EL (cell line): ENCODE results near the gene NRDE2.
A peak's percentile ranks its signal among the peaks of the same experiment; 100 is the strongest.

Experiments used
- DNase-seq: peaks from one replicate; pipeline ENCODE4 v3.0.0-alpha.2; 2016

Gene NRDE2

GRCh38 chr14:90297876-90298629 is 33.7 kb downstream of the NRDE2 start:
- DNase-seq, result no peak

DNA sequence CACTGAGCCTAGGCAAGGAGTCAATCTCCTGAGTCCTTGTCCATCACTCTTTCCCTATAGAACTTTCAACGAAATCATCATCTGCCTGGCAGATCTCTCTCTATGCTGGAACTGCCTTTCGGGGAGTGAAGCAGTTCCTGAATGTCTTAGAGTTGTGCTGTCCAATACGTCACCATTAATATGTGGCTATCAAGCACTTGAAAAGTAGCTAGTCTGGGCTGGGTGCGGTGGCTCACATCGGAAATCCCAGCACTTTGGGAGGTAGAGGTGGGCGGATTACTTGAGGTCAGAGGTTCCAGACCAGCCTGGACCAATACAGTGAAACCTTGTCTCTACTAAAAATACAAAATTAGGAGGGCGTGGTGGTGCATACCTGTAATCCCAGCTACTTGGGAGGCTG is 35.1 kb downstream of the NRDE2 start:
- DNase-seq, result no peak

DNA sequence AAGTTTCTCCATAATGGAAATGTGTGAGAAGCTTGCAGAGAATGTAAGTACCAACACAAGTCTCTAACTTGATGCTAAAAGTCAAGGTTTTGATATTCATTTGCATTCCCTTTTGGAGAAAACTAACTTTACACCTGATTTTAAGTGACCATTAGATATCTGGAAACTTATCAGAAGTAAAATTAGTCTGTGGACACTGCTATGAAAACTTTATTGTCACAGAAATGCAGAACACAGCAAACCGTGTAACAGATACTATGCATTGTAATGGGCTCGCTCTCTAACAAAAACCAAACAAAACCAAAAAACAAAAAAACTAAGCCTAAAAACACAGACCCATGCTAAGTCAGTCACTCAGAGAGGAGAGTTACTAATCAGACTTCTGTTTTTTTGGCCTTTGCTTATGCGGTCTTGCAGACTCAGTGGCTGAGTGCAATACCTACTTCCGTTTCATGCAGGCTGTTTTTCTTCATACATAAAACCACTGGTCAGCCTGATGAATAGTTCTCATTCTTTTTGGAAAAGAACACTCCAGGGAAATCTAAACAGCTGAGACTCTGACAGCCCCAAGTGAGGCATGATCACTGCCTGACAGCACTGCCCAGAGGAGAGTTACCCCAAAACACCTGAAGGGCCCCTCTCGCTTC is 35.7 kb downstream of the NRDE2 start:
- no peak for DNase-seq

GRCh38 chr14:90294872-90295271 is 36.9 kb downstream of the NRDE2 start:
- no peak for DNase-seq

DNA sequence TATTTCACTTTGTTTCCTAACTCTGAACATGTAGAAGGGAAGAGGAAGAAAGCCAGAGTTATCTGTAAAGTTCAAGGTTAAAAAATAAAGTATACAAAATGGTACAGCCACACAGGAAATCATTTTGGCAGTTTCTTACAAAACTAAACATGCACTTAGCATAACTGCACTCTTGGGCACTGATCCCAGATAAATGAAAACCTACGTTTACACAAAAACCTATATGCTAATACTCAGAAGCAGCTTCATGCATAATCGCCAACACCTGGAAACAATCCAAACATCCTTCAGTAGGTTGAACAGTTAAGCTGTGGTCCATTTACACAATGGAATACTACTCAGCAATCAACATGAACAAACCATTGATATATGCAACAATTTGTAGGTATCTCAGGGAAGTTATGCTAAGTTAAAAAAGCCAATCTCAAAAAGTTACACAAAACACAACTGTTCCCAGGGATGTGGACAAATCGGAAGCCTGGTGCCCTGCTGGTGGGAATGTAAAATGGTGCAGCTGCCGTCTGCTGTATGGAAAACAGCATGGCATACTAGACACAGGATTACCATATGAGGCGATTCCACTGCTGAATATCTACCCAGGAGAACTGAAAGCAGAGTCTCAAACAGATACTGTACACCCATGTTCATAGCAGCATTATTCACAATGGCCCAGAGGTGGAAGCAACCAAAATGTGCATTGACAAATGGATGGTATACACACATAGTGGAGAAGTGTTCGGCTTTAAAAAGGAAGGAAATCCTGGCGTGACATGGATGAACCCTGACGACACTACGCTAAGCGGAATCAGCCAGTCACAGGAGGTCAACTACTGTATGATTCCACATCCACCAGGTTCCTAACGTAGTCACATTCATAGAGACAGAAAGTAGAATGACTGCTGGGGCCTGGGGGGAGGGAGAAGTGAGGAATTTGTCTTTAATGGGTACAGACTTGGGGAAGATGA is 37.7 kb downstream of the NRDE2 start:
- no peak for DNase-seq

- DNase-seq, result peak; percentile 65
Measured at GRCh38 chr14:90291699-90292098, 40.0 kb downstream of the NRDE2 start.

DNA sequence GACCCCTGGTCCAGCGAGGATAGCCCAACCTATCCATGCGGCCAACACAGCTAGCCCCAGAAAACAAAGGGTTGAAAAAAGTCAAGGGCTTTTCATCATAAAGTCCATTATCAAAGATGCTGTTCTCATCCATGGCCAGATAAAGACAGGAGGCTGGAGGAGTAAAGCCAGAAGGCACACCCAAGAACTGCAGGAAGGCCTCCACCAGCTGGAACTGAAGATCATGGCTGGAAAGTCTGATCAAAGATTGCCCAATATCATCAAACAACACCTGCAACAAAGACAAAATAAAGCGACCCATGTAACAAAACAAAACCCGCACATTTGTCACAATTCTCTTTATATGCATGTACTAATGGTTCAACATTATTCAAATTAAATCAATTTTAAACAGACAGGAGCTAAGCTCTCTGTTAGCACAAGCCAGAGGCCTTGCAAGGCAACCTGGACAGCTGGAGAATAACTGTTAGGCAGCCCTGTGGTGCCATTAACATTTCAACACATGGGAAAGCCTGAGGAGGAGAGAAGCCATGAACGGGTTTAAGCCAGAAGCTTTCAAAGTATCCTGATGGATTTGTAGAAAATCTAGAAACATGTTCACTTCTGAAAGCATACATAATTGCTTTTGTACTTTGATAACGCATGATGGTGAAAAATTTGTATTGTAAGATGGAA is 41.3 kb downstream of the NRDE2 start:
- no peak for DNase-seq

- DNase-seq, result no peak
Measured at GRCh38 chr14:90288651-90289355, 42.9 kb downstream of the NRDE2 start.

GRCh38 chr14:90287791-90288190 is 44.0 kb downstream of the NRDE2 start:
- DNase-seq, result no peak

DNA sequence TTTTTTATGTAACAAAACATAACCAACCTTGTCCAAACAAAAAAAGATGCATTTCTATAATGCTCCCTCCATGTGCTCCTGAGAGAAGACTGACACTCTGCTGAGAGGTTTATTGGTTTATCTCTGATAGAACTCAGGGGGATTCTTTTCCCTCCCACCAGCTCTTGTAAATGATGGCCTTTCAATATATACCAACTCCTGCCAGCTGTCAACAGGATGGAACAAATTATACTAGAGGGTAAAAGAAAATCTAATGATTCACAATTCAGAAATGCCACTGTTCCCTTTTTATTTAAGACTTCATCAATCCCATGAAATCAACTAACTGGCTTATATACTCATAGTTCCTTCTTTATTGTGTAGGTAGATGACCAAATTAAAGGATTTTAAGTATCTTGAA is 50.0 kb downstream of the NRDE2 start:
- peak; percentile 35 for DNase-seq

- DNase-seq, result peak; percentile 88
Measured at GRCh38 chr14:90281261-90281660, 50.5 kb downstream of the NRDE2 start.

- DNase-seq, result no peak
Measured at GRCh38 chr14:90280096-90280495, 51.6 kb downstream of the NRDE2 start.

DNA sequence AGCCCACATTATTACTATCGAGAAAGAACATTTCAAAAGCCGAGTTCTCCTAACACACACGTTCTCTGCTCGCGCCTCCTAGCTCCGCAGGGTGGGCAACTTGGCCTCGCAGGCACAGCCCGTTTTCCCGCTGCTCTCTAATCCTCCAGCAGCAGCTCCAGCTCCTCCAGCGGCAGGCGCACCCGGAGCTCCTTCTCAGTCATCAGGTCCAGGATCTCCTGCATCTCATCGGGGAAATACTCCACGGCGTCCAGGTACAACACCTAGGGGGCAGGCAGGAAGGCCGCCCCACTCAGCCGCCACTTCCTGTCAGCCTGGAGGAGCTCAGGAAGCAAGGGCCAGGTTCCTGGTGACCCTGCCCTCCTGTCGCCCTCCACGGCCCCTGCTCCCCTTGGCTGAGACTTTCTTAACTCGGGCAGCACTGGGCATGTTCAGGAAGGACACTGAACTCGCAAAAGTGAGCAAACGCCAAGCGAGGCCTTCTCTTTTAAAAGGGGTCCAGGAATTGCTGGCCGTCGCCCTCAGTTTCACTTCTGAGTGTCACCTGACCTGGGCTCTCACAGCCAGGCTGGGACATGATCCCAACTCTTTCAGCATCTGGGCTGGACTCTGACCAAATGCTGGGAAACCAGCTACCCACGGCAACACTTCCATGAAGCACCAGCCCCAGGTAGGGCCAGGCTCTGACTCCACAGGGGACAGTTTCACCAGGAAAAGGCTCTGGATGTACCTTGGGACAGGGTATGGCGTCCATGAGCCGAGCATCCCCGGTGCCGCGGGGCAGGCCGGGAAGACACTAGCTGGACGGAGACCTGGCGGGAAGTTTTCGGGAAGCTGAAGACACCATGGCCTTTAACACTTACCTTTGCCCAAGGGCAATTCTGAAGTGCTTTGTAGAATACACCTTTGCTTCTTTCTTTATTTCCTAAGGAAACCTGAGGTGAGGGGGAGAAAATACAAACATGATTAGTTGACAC is 53.3 kb downstream of the NRDE2 start:
- no peak for DNase-seq

GRCh38 chr14:90277581-90278198 is 54.1 kb downstream of the NRDE2 start:
- no peak for DNase-seq

GRCh38 chr14:90276646-90277367 is 54.9 kb downstream of the NRDE2 start:
- DNase-seq, result peak; percentile 31

GRCh38 chr14:90275820-90276219 is 55.9 kb downstream of the NRDE2 start:
- DNase-seq, result no peak

DNA sequence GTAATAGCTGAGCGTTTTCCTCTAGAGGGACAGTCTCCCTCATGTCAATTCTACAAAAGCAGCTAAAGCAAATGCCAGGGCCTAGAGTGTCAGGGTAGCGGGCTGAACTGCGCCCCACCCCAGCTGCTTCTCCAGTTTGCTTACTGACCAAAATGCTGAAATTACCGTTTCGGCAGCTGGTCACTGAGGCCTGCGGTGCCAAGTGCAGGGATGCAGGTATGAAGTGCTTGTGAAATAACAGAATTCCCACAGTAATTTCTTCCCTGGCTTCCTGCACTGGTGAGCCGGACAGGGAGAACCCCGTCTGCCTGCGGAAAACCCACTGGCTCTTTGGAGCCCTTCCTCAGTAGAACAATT is 56.3 kb downstream of the NRDE2 start:
- no peak for DNase-seq

GRCh38 chr14:90274808-90275457 is 56.8 kb downstream of the NRDE2 start:
- peak; percentile 72 for DNase-seq

GRCh38 chr14:90274019-90274418 is 57.7 kb downstream of the NRDE2 start:
- peak; percentile 13 for DNase-seq
